Skin epidermis (tissue), 12 donors: ENCODE measurements around the gene DPP3.
A peak's percentile ranks its signal among the peaks of the same experiment; 100 is the strongest.

Experiments
- H3K27ac ChIP-seq, 21 experiments: fragments of 200-600 bp; sonication (generic) in 11 of 21; one replicate each; pipeline ENCODE4 v1.5.0; 2020; ENCODE audit warnings: mild to moderate bottlenecking in 3 of 21, inconsistent platforms in 2 of 21, moderate library complexity in 2 of 21
- H3K4me3 ChIP-seq, 7 experiments: fragments of 200-600 bp; sonication (generic) in 2 of 7; one replicate each; pipeline ENCODE4 v1.5.0; 2020; ENCODE audit warnings: inconsistent platforms in 2 of 7, mild to moderate bottlenecking in 2 of 7, moderate library complexity in 1 of 7

Gene DPP3

DNA sequence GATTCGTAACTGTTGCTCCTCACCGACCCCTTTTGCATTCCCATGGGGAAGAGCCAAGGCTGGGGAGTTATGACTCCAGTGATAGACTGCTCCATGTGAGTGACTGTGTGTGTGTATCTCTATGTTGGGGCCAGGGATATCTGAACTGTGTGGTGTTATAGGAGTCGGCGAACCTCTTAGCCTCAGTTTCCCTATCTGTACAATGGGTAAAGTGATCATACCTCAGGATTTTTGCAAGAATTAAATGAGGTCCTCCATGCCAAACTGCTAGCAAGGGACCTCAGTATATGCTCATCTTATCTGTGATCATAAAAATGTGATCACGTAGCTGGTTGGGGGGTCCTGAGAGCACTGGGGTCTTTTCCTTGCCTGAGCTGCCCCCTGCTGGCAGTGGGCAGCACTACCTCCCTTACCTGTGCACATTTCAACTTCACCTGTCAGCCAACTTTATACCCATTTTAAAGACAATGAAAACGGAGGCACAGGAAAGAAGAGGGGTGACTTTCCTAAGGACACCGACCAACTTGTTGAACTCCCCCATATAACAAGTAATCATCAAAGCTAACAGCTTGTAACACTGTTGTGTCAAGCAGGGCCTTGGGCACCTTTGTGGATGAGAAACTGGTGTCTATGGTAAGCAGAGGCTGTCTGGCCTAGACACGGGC, 1.4 kb upstream of the DPP3 start:
- peak overlapping the region in 16 of 21 experiments; percentile 83 to 91 (median 89) for H3K27ac ChIP-seq
- H3K4me3 ChIP-seq = peak overlapping the region; percentile 52 to 76 (median 59)

DNA sequence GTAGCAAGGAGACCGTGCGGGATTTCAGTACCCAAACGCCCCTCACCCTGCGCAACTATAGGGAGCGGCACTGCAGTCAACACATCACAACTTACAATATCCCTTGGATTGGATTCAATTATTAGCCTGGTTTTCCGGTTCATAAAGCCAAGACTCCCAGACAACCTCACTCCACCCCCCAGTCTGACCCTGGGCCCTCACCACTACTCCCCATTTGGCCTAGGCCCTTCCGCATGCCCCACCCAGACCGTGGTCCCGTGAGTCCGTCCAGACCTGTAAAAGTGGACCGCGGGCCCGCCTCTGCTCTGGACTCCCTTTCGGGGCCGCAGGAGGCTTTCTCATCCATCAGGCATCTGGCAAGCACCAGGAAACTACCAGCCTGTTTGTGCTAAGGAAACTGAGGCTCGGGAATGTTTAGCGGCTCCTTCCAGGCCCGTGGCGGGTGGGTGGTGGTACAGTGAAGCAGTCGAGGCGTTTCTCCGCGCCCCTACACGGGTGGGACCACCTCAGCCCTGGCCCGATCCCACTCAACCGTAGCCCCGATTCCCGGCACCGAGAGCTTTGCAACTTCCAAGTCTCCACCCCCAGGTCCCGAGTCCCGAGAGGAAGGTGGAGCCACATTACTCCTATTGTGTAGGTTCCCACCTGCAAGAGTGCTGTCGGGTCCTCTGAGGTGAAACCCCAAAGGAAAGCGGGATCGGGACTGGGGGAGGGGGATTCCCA, 679 bp upstream of the DPP3 start:
- Histone ChIP-seq H3K4me3 (peak overlapping the region; percentile 52 to 76 (median 59)), H3K27ac (peak overlapping the region; percentile 23 to 91 (median 87))

DNA sequence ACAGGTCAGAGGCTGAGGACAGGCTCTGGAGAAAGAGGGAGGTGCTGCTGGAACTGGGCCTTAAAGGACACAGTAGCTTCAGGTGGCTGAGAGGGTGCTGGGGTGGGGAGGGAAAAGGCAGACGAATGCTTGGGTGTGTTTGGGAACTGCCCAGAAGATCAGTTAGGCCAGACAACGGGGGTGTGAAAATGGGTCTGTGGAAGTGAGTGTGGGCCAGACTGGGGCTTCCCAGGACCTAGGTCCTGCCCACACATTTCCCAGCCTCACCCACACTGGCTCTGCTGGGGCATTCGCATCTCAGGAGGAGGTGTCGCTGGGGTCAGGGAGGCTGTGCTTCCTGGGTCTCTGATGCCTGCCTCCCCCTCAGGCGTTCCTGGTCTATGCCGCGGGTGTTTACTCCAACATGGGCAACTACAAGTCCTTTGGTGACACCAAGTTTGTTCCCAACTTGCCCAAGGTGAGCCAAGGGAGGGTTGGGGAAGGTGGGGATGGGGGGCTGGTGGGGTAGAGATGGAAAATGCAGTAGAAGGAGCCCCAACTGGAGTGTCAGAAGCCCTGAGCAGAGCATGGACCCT, 4.7 kb downstream of the DPP3 start:
- H3K4me3 ChIP-seq = no peak overlapping the region
- no peak overlapping the region for H3K27ac ChIP-seq

DNA sequence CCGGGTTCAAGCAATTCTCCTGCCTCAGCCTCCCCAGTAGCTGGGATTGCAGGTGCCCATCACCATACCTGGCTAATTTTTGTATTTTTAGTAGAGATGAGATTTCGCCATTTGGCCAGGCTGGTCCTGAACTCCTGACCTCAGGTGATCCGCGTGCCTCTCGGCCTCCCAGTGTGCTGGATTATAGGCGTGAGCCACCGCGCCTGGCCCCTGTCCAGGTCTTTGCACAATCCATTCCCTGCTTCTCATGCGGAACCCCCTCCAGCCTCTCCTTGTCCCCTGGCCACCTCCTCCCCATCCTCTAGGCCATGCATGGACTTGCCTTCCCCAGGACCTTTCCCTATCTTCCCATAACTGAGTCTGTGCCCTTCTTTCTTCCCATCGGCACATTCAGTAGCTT, 8.7 kb downstream of the DPP3 start:
- H3K4me3 ChIP-seq = no peak overlapping the region
- H3K27ac ChIP-seq = no peak overlapping the region

DNA sequence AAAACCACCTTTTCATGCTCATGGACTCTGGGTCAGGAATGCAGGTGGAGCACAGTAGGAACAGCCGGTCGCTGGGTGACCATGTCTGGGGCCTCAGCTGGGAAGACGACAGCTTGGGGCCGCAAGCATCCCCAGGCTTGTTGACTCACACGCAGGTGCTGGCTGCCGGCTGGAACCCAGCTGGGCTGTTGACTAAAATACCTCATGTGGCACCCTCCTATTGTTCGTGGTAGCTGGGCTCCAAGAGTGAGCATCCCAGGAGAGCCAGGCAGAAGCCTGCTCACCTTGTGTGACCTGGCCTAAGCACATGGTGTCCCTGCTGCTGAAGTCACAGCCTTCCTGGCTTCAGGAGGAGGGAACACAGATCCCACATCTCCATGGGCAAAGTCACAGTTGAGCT, 9.4 kb downstream of the DPP3 start:
- no peak overlapping the region for H3K27ac ChIP-seq

DNA sequence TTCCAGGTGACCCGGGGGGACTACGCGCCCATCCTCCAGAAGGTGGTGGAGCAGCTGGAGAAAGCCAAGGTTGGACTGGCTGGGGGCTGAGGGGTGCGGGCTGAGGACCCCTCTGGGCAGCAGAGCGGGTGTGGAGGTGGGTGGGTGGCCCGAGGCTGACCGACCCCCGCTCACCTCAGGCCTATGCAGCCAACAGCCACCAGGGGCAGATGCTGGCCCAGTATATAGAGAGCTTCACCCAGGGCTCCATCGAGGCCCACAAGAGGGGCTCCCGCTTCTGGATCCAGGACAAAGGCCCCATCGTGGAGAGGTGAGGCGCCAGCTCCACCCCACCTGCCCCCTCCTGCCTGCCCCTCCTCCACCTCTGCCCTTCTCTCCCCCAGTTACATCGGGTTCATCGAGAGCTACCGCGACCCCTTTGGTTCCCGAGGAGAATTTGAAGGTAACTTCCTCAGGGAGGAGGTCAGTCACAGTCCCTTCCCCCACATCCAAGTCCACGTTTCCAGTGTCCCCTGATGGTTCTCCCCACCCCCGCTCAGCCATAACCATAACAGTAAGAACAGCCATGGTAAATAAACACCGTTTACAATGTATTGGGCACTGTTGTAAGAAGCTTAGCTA, 11.2 kb downstream of the DPP3 start:
- H3K4me3 ChIP-seq = no peak overlapping the region
- no peak overlapping the region for H3K27ac ChIP-seq

More for the DNA sequence above, 9.4 kb downstream of the DPP3 start:
- H3K4me3 ChIP-seq = no peak overlapping the region

DNA sequence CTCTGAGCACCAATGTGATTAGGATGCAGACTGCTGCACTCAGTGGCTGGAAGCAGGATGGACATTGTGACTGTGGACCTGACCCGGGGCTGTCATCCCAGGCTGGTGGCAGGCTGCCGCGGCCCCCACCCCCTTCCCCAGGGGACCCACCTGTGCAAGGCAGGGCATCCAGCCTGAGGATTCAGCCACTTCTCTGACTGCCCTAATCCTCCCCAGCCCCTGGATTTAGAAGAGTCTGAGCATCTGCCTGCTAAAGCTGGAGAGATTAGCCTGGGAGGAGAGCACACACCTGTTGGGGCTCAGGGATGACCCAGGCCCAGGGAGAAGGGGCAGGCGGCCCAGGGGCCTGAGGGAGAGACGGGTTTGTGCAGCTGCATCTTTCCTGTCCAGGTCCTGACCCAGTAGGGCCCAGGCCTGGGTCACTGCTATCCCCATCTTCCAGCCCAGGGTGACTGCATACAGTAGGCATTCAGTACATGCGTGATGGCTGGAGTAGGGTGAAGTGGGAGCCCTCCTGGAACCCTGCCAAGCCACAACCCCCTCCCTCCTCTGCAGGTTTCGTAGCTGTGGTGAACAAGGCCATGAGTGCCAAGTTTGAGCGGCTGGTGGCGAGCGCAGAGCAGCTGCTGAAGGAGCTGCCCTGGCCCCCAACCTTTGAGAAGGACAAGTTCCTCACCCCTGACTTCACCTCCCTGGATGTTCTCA, 12.1 kb downstream of the DPP3 start:
- H3K4me3 ChIP-seq = no peak overlapping the region
- no peak overlapping the region for H3K27ac ChIP-seq

DNA sequence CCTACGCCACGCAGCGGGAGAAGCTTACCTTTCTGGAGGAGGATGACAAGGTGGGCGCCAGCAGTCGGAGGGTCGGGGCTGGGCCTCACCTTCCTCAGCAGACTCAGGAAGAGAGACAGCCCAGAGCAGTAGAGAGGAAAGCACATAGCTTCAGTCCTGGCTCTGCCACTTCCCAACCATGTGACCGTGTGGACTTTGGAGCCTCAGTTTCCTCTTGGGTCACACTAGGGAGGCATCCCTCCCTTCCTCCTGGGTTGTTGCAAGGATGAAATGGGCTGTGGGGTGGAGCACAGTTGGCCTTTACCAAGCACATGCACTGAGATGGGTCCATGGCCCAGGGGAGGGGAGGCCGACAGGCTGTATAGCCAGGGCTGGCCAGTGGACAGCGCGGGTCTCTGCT, 12.9 kb downstream of the DPP3 start:
- H3K4me3 ChIP-seq = no peak overlapping the region
- no peak overlapping the region for H3K27ac ChIP-seq

DNA sequence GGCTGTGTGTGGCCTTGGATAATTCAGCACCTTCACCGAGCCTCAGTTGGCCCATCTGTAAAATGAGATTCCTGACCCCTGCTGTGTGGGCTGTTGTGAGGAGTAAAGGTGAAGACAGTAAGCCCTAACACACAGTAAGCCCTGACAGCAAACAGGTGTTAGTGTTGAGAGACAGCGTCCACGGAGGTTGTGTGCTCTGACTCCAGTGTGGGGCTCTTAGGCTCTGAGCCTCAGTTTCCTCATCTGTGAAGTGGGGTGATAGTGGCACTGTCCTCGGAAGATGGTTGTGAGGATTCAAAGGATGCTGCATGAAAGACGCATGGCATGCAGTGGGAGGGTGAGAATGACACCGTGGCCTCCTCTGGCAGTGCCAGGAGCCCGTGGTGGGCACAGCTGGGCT, 14.2 kb downstream of the DPP3 start:
- H3K27ac ChIP-seq = no peak overlapping the region
- H3K4me3 ChIP-seq = no peak overlapping the region

DNA sequence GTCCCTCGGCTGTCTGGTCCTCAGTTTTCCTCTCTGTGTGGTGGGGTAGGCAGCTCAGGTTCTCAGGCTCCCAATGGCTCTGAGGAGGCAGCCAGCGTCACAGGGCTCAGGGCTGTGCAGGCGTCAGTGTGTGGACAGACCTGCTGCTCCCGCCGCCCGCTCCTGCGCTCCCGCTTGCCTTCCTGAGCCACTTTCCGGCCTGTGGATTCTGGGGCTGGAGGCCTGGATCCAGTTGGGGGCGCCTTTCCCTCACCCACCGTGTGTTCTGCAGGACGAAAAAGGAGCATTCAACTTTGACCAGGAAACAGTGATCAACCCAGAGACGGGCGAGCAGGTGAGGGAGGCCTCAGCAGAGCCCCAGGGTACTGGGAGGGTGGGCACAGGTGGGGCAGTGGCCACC, 14.7 kb downstream of the DPP3 start:
- H3K27ac ChIP-seq = no peak overlapping the region
- H3K4me3 ChIP-seq = no peak overlapping the region

DNA sequence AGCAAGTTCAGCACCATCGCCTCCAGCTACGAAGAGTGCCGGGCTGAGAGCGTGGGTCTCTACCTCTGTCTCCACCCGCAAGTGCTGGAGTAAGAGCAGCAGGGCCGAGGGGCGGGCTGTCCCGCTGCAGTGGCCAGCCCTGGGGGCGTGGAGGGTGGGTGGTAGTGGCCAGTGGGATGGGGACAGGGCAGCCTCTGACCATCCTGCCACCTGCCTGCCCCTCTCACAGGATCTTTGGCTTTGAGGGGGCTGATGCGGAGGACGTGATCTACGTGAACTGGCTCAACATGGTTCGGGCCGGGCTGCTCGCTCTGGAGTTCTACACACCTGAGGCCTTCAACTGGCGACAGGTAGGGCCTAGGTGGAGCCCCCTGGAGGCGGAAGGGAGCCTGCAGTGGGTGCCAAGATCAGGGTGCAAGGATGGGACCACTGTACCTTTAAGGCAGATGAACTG, 15.2 kb downstream of the DPP3 start:
- no peak overlapping the region for H3K27ac ChIP-seq

DNA sequence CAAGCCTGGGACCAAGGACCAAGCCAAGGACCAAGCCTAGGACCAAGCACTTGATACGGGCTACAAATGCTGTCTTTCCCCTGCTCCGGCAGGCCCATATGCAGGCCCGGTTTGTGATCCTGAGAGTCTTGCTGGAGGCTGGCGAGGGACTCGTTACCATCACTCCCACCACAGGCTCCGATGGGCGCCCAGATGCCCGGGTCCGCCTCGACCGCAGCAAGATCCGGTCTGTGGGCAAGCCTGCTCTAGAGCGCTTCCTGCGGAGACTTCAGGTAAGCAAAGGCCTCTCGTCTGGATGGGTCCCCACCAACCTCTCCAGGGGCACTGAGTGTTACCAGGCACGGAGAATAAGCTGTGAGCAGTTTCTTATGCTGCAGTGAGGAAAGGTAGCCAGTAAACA, 17.0 kb downstream of the DPP3 start:
- H3K27ac ChIP-seq = no peak overlapping the region
- no peak overlapping the region for H3K4me3 ChIP-seq

More for the DNA sequence above, 15.2 kb downstream of the DPP3 start:
- H3K4me3 ChIP-seq = no peak overlapping the region

DNA sequence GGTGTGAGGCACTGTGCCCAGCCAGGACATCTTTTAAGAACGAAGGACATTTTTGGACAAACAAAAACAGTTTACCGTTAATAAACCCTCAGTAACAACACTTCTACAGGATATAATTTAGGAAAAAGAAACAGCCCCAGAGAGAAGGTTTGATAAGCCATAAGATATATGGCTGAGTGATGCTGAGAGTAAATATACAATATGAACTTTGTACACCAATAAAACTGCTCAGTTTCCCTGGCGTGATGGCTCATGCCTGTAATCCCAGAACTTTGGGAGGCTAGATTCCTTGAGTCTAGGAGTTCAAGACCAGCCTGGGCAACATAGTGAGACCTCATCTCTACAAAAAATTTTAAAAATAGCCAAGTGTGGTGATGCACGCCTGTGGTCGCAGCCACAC, 18.3 kb downstream of the DPP3 start:
- H3K27ac ChIP-seq = no peak overlapping the region

DNA sequence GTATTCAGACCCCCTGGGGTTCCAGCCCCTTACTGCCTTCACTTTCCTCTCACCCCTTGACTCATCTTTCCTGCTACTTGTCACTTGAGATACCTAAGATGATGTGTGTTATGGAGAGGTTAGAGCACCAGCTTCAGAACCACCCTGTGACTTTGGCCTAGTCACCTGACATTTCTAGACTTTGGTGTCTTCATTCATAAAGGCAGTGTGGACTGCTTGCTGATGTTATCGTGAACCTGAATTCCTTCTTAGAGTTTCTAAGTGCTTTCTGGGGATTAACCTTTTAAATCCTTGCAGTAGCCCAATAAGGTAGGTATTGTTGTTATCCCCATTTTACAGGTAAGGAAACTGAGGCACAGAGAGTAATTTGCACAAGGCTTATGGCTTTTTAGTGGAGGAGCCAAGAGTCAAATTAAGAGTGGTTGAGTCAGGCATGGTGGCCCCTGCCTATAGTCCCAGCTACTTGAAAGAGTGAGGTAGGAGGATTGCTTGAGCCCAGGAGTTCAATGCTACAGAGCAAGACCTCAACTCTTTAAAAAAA, 25.1 kb downstream of the DPP3 start:
- H3K4me3 ChIP-seq = no peak overlapping the region
- H3K27ac ChIP-seq = no peak overlapping the region

More for the DNA sequence above, 18.3 kb downstream of the DPP3 start:
- H3K4me3 ChIP-seq = no peak overlapping the region

DNA sequence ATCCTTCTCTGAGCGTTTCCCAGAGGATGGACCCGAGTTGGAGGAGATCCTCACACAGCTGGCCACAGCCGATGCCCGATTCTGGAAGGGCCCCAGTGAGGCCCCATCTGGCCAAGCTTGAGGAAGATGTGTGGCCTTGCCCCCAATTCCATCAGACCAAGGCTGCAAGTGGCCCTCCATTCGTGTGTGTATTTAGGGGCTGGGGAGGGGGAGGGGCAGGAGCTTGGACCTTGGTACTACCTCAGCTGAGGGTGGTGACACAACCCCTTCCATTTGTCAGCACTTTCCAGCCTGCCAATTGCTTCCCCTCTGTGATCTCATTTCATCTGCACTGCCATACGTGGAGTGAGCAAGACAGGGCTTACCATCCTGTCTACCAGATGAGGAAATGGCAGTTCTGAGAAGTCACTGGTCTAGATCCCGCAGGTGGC, 28.9 kb downstream of the DPP3 start:
- Histone ChIP-seq H3K4me3 (no peak overlapping the region), H3K27ac (no peak overlapping the region)

DNA sequence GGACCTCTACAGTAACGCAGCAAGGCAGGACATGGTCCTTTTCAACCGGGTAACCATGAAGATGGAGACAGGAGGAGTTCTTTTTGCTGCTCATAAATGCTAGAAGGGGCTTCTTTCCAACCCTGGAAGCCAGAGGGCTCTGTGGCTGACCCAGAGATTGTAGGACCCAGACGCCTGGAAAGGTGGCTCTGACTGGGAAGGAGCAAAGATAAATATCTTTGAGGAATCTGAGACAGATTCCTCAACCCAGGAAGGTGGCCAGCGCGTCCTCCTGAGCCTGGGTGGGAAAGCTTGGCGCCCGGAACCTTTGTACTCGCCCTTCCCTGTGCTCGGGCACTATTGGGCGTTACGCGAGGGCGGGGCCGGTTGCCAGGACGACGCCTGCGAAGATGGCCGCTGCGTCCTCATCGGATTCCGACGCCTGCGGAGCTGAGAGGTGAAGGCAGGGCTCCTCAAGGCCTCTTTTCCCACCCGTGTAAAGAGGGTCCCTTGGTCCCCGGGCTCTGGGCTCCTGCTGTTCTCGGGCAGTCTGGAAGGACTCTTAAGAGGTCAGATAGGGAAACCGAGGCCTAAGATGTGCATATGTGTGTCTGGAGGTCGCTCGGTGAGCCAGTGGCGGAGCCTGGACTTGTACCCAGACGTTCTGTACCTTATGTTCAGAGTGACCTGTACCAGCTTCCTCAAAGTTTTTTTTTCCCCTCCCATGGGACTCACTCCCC, 30.2 kb downstream of the DPP3 start, which contains the start of gene BBS1:
TSS of gene BBS1 (plus strand) at position 365 of the 719 bp plus-strand sequence. CDS start at position 390, 25 bp downstream.
- Histone ChIP-seq H3K4me3 (peak within 1 kb of the TSS; percentile 50 to 86 (median 67)), H3K27ac (peak within 1 kb of the TSS in 20 of 21 experiments; percentile 9 to 80 (median 46))

DNA sequence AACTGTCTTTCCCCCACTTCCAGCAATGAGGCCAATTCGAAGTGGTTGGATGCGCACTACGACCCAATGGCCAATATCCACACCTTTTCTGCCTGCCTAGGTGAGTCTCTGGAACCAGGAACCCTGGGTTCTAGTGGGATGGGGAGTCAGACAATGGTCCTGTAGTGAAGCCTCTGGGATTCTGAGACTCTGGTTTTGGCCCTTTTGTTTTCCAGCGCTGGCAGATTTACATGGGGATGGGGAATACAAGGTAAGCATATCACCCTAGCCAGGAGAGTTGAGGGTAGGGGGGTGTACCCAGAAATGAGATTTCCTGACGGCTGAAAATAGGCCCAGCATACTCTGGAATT, 30.7 kb downstream of the DPP3 start:
- Histone ChIP-seq H3K4me3 (peak overlapping the region; percentile 50 to 86 (median 67)), H3K27ac (peak overlapping the region in 18 of 21 experiments; percentile 9 to 80 (median 51))

DNA sequence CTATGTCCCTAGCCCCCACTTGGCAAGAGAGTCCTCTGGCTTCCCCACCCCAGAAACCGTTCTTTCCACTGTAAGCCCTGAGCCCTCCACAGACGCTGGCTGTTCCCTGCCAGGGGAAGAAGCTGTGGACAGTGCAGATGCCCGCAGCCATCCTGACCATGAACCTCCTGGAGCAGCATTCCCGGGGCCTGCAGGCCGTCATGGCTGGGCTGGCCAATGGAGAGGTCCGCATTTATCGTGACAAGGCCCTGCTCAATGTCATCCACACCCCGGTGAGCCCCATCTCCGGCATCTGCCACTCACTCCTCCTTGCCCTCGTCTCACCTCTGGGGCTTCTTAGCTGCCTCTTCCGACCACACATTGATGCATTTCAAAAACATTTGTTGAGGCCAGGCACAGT, 43.4 kb downstream of the DPP3 start:
- Histone ChIP-seq H3K27ac (no peak overlapping the region), H3K4me3 (no peak overlapping the region)
